Memory B cell (primary cell): ENCODE results near the gene IYD.

Source experiments
- ATAC-seq: fragments of 150-1000 bp; cut with Tn5 transposase; 2 replicates; pipeline ENCODE4 v1.10.0; 2021; ENCODE audit warnings: low read depth, mild to moderate bottlenecking, moderate library complexity
- DNase-seq, 2 donors: peaks; one replicate each; pipeline ENCODE4 v3.0.0; 2022; ENCODE audit warnings: low spot score in 2 of 2
- H3K27ac Mint-ChIP-seq: one replicate; pipeline ENCODE4 v1.8.0; 2022; ENCODE audit warnings: mild to moderate bottlenecking, moderate library complexity, mixed read lengths
- H3K27me3 Mint-ChIP-seq: one replicate; pipeline ENCODE4 v1.8.0; 2022; ENCODE audit warnings: mixed read lengths
- H3K36me3 Mint-ChIP-seq: one replicate; pipeline ENCODE4 v1.8.0; 2022; ENCODE audit warnings: mild to moderate bottlenecking, mixed read lengths
- H3K4me1 Mint-ChIP-seq: one replicate; pipeline ENCODE4 v1.8.0; 2022; ENCODE audit warnings: mixed read lengths
- H3K4me3 Mint-ChIP-seq: one replicate; pipeline ENCODE4 v1.8.0; 2022; ENCODE audit warnings: mild to moderate bottlenecking, moderate library complexity, mixed read lengths
- H3K9me3 Mint-ChIP-seq: one replicate; pipeline ENCODE4 v1.8.0; 2022; ENCODE audit warnings: mixed read lengths

The IYD gene

DNA sequence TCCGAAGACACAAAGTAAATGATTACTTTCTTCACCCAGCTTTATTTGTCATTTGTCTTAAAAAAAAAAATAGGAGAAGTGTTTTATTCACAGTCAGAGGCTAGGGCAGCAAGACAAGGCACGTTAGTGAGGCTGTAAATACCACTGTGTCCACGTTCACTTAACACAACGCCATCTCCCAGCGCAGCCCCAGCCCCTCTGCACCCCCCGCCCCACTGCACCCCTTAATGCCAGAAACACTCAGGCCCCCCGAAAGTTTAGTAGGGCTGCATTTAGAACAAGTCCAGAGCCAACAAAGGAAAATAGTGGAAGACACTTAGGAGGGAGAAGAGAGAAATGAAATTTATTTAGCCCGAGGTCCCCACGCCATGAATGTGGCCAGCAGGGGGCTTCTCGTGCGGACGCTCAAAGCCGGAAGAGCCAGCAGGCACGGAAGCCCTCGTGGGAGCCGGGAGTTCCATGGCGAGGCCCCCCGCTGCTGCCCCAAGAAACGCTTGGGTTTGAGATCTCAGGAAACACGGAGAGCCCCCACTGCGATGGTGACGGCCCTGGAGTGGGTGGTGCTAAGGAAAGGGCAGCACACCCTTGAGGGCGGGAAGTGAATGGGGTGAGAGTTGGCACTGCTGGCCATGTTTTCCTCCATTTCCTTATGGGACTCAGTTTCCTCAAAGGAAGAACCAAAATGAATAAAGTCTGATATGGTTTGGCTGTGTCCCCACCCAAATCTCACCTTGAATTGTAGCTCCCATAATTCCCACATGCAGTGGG, 50.2 kb downstream of the IYD start:
- Mint-ChIP-seq H3K36me3 (no peaks in the 10 kb centered on the region), H3K27ac (peak overlapping the region; percentile 94), H3K9me3 (no peaks in the 10 kb centered on the region), H3K27me3 (peaks cover 2% of the 10 kb centered on the region), H3K4me3 (peak overlapping the region; percentile 78), H3K4me1 (peaks cover 6% of the 10 kb centered on the region)
- peak; percentile 55 to 69 for DNase-seq
- peak; percentile 59 for ATAC-seq

DNA sequence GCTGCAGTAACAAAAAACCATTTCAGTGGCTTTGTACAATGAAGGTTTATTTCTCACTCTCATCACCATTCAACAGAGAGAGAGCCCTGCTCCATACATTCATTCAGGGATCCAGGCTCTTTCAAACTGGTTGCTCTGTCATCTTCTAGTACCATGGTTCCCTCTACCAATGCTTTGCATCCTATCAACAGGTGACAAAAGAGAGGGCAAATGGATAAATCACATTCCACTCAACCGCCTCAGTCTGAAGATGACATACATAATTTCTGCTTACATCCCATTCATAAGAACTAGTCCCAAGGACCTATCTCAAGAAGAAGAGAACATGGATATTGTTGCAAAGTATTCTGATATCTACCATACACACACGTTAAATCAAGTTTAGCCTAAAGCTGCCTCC, 51.6 kb downstream of the IYD start:
- DNase-seq (no peak), ATAC-seq (no peak)
- H3K4me3 Mint-ChIP-seq, result no peak overlapping the region
- H3K27me3 Mint-ChIP-seq, result peaks cover 2% of the 10 kb centered on the region
- H3K27ac Mint-ChIP-seq, result no peak overlapping the region
- H3K4me1 Mint-ChIP-seq, result peaks cover 6% of the 10 kb centered on the region
- no peaks in the 10 kb centered on the region for H3K36me3 Mint-ChIP-seq
- H3K9me3 Mint-ChIP-seq, result no peaks in the 10 kb centered on the region

GRCh38 chr6:150420926-150421325, 52.1 kb downstream of the IYD start:
- Mint-ChIP-seq H3K4me3 (no peak overlapping the region), H3K9me3 (no peaks in the 10 kb centered on the region), H3K4me1 (peaks cover 6% of the 10 kb centered on the region), H3K27me3 (peaks cover 2% of the 10 kb centered on the region), H3K36me3 (no peaks in the 10 kb centered on the region), H3K27ac (no peak overlapping the region)
- DNase-seq (no peak), ATAC-seq (no peak)

GRCh38 chr6:150425508-150425907, 56.7 kb downstream of the IYD start:
- Mint-ChIP-seq H3K4me3 (no peak overlapping the region), H3K9me3 (no peaks in the 10 kb centered on the region), H3K27me3 (no peaks in the 10 kb centered on the region), H3K4me1 (no peaks in the 10 kb centered on the region), H3K27ac (no peak overlapping the region), H3K36me3 (no peaks in the 10 kb centered on the region)
- ATAC-seq, result no peak
- no peak for DNase-seq

DNA sequence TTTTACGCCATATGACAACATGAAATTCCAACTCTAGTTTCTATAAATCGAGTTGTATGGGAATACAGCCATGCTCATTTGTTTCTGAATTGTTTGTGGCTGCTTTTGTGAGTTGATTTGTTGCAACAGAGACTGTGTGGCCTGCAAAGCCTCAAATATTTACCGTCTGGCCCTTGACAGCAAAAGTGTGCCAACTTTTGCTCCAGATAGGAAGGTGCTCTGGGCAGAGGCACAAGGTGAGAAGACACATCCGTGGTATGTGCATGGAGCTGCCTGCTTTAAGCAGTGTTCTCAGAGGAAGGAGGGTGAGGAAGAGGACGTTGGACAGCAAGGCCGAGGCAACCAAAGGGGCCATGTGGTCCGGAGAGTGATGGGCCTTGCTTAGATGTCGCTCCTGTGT, 57.4 kb downstream of the IYD start:
- Mint-ChIP-seq H3K27ac (no peak overlapping the region), H3K9me3 (no peaks in the 10 kb centered on the region)
- no peak for ATAC-seq

GRCh38 chr6:150427037-150427602, 58.3 kb downstream of the IYD start:
- no peak overlapping the region for H3K27ac Mint-ChIP-seq
- H3K4me1 Mint-ChIP-seq, result no peaks in the 10 kb centered on the region
- H3K4me3 Mint-ChIP-seq, result no peak overlapping the region
- H3K27me3 Mint-ChIP-seq, result no peaks in the 10 kb centered on the region
- no peak for ATAC-seq
- DNase-seq, result no peak
- H3K9me3 Mint-ChIP-seq, result no peaks in the 10 kb centered on the region
- H3K36me3 Mint-ChIP-seq, result no peaks in the 10 kb centered on the region

More for the DNA sequence above, 57.4 kb downstream of the IYD start:
- no peak for DNase-seq
- no peak overlapping the region for H3K4me3 Mint-ChIP-seq
- no peaks in the 10 kb centered on the region for H3K27me3 Mint-ChIP-seq
- no peaks in the 10 kb centered on the region for H3K4me1 Mint-ChIP-seq
- H3K36me3 Mint-ChIP-seq, result no peaks in the 10 kb centered on the region

GRCh38 chr6:150427843-150428242, 59.0 kb downstream of the IYD start:
- Mint-ChIP-seq H3K4me1 (no peaks in the 10 kb centered on the region), H3K27me3 (no peaks in the 10 kb centered on the region), H3K36me3 (no peaks in the 10 kb centered on the region), H3K9me3 (no peaks in the 10 kb centered on the region), H3K27ac (no peak overlapping the region), H3K4me3 (no peak overlapping the region)
- ATAC-seq (no peak), DNase-seq (no peak)

DNA sequence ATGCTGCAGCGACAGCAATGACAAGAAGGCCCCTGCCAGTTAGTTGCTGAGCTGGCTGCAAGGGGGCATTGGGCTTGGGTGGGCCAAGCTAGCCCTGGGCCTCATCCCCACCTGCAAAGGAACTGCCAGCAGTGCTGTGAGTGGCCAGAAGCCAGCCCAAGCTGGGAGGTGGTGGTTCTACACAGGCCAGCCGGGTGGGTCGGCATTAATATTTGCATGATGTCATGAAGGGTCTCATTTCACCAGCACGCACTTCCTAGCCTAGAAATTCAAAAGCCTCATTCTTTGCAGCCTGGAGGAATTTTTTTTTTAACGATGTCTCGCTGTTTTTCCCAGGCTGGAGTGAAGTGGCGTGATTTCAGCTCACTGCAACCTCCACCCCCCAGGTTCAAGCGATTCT, 62.0 kb downstream of the IYD start:
- no peaks in the 10 kb centered on the region for H3K4me1 Mint-ChIP-seq
- H3K4me3 Mint-ChIP-seq, result no peak overlapping the region
- no peak for ATAC-seq
- H3K9me3 Mint-ChIP-seq, result no peaks in the 10 kb centered on the region
- DNase-seq, result no peak
- no peaks in the 10 kb centered on the region for H3K27me3 Mint-ChIP-seq
- H3K36me3 Mint-ChIP-seq, result no peaks in the 10 kb centered on the region
- no peak overlapping the region for H3K27ac Mint-ChIP-seq

DNA sequence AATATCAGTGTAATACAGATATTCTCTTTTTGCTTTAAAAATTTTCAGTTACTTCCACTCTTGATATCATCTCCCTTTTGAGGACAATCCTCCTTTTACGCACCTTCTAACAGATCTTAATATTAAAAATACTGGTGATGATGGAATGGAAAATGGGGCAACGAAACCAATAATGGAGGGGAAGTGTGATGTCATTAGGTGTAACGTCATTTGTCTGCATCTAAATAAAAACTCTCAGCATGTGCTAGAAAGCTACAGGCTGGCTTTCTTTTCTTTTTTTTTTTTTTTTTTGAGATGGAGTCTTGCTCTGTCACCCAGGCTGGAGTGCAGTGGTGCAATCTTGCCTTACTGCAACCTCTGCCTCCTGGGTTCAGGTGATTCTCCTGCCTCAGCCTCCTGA, 66.5 kb downstream of the IYD start:
- H3K4me1 Mint-ChIP-seq, result peaks cover 6% of the 10 kb centered on the region
- no peaks in the 10 kb centered on the region for H3K27me3 Mint-ChIP-seq
- DNase-seq (no peak), ATAC-seq (no peak)
- H3K27ac Mint-ChIP-seq, result no peak overlapping the region
- peaks cover 4% of the 10 kb centered on the region for H3K9me3 Mint-ChIP-seq
- H3K4me3 Mint-ChIP-seq, result no peak overlapping the region
- H3K36me3 Mint-ChIP-seq, result no peaks in the 10 kb centered on the region

GRCh38 chr6:150435832-150436231, 67.0 kb downstream of the IYD start:
- peaks cover 4% of the 10 kb centered on the region for H3K9me3 Mint-ChIP-seq
- DNase-seq, result no peak
- no peak overlapping the region for H3K4me3 Mint-ChIP-seq
- H3K36me3 Mint-ChIP-seq, result no peaks in the 10 kb centered on the region
- peaks cover 6% of the 10 kb centered on the region for H3K4me1 Mint-ChIP-seq
- peak; percentile 45 for ATAC-seq
- no peaks in the 10 kb centered on the region for H3K27me3 Mint-ChIP-seq
- H3K27ac Mint-ChIP-seq, result no peak overlapping the region

DNA sequence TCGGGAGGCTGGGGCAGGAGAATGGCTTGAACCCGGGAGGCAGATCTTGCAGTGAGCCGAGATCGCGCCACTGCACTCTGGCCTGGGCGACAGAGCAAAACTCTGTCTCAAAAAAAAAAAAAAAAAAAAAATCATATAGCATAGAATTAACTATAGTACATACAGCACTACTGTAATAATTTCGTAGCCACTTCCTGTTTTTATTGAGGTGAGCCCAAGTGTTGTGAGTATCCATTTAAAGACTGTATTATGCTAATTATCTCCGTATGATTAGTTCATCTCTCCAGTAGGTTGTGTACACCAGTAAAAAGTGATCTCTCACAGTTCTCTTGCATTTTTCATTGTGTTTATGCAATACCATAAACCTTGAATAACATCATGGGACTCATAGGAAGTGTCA, 70.6 kb downstream of the IYD start:
- peak; percentile 38 for ATAC-seq
- no peak for DNase-seq
- Mint-ChIP-seq H3K9me3 (peaks cover 4% of the 10 kb centered on the region), H3K36me3 (no peaks in the 10 kb centered on the region), H3K27me3 (no peaks in the 10 kb centered on the region), H3K4me3 (no peak overlapping the region), H3K27ac (no peak overlapping the region), H3K4me1 (peaks cover 6% of the 10 kb centered on the region)

GRCh38 chr6:150443621-150444020, 74.8 kb downstream of the IYD start:
- DNase-seq, result no peak

GRCh38 chr6:150444308-150444707, 75.5 kb downstream of the IYD start:
- Mint-ChIP-seq H3K9me3 (peaks cover 1% of the 10 kb centered on the region), H3K27me3 (no peaks in the 10 kb centered on the region), H3K4me3 (no peak overlapping the region), H3K36me3 (no peaks in the 10 kb centered on the region), H3K4me1 (peaks cover 2% of the 10 kb centered on the region), H3K27ac (no peak overlapping the region)
- ATAC-seq (no peak), DNase-seq (no peak)

More at GRCh38 chr6:150443621-150444020, 74.8 kb downstream of the IYD start:
- Mint-ChIP-seq H3K4me3 (no peak overlapping the region), H3K27me3 (no peaks in the 10 kb centered on the region), H3K9me3 (peaks cover 3% of the 10 kb centered on the region), H3K27ac (no peak overlapping the region), H3K36me3 (no peaks in the 10 kb centered on the region), H3K4me1 (peaks cover 3% of the 10 kb centered on the region)
- ATAC-seq, result no peak

- Mint-ChIP-seq H3K36me3 (no peaks in the 10 kb centered on the region), H3K4me1 (no peaks in the 10 kb centered on the region)
- no peak for ATAC-seq
Measured at GRCh38 chr6:150445486-150445885, 76.7 kb downstream of the IYD start.

GRCh38 chr6:150448221-150448620, 79.4 kb downstream of the IYD start:
- H3K36me3 Mint-ChIP-seq, result no peaks in the 10 kb centered on the region
- no peak overlapping the region for H3K4me3 Mint-ChIP-seq
- H3K27me3 Mint-ChIP-seq, result no peaks in the 10 kb centered on the region
- DNase-seq (no peak), ATAC-seq (no peak)
- H3K9me3 Mint-ChIP-seq, result no peaks in the 10 kb centered on the region
- H3K27ac Mint-ChIP-seq, result no peak overlapping the region
- no peaks in the 10 kb centered on the region for H3K4me1 Mint-ChIP-seq

More at GRCh38 chr6:150445486-150445885, 76.7 kb downstream of the IYD start:
- no peaks in the 10 kb centered on the region for H3K9me3 Mint-ChIP-seq
- H3K27me3 Mint-ChIP-seq, result no peaks in the 10 kb centered on the region
- H3K27ac Mint-ChIP-seq, result no peak overlapping the region
- no peak overlapping the region for H3K4me3 Mint-ChIP-seq
- no peak for DNase-seq
